ENCODE data around the gene NEDD4.
"Not testable (repeated sequence)": the region's sequence is repeated elsewhere in the genome, so short reads cannot be mapped to it uniquely, and the experiment has no call there.

Gene NEDD4

DNA sequence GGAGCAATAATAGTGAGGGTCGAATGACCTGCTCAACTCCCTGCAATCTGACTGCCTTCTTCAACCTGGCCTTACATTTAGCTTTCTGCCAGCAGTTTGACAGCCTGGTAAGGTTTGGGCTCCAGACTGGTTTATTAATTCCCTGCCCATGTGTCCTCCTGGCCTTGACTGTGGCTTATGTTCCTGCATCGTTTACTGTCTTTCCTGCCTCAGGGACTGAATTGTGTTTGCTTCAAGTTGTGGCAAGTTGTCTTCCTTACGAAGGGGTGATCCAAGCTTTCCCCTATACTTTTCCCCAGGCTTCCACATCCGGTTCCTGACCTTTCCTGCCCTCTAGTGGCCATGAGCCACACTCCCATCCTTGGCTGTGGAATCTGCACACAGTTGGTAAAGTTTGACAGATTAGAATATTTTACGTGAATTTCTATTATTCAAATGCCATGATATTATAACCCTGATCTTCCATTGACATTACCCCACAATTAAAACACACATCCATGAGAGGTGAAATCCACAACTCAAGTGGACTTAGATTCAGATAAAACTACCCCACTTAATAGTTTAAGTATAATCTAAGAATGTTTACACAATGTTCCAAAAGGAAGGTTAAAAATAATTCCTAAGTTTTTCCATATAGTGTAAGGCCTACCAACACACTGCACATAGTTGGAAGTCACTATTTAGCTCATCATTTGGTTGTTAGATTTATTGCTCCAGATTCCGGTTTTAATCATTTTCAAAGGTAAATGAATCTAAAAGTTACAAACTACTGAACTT is 95.7 kb downstream of the NEDD4 start:
- in situ Hi-C loops (cut with MboI; ENCODE audit: low sequenced_read_pairs) = no loop called here

DNA sequence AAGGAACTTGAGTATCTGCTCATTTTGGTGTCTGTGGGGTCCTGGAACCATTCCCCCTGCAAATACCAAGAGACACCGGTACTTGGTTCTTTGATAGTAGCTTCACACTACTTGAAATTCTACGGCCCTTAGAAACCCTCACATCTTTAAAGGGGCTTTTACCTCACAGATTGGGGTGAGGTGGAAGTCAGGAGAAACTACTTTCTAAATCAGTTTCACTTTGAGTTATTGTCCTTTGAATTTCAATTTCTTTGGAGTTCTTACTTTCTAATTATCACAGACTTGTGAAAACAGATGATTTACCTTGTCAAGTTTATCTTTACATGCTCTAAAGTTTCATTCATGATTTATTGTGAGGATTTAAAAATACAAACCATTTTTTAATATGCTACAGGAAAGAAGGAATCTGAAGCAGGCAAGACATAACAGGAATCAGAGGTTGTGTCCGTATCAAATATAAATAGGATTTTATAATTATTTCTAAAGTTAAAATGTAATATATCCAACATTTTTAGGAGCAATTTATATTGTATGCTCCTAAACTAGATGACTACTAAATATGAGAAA is 98.9 kb downstream of the NEDD4 start:
- in situ Hi-C loops (cut with MboI; ENCODE audit: low sequenced_read_pairs) = no loop called here

DNA sequence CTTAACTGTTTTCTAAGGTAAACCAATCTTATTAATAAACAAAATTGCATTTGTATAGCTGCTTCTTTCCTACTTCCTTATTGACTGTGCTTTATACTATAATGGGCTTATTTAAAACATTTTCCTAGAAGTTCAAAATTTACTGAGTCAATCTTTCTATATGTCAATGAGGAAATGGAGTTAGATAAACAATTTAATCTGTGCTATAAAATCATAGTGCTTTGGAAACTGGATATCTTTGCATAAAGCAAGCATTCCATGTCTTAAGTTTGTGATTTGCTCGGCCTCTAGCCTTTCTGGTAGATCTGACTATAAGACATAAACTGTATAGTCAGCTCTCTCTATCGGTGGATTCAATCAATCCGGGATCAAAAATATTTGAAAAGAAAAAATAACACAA is 99.6 kb downstream of the NEDD4 start:
- in situ Hi-C loops (cut with MboI; ENCODE audit: low sequenced_read_pairs) = no loop called here

GRCh38 chr15:55891196-55891595 is 102.2 kb downstream of the NEDD4 start:
- in situ Hi-C loops (cut with MboI; ENCODE audit: low sequenced_read_pairs) = no loop called here

GRCh38 chr15:55884223-55884622 is 109.2 kb downstream of the NEDD4 start:
- in situ Hi-C loops (cut with MboI; ENCODE audit: low sequenced_read_pairs) = no loop called here

DNA sequence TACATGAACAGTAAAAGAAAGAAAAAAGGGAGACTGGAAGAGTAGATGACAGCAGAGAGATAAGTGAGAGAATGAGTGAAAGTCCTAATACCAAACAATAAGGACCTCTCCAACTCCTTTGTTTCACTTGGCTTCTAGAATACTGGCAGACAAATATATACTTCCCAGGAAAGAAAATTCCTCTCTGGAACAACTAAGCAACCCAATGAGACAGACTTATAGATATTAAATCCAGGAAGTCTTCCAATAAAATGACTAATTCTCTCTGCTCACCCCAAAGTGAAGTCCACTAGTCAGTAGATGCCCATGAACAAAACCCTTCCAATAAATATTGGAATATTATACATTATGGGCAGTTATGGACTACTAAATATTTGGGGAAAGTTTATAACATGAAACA is 114.2 kb downstream of the NEDD4 start:
- in situ Hi-C loops (cut with MboI; ENCODE audit: low sequenced_read_pairs) = no loop called here

- in situ Hi-C loops (cut with MboI; ENCODE audit: low sequenced_read_pairs) = no loop called here
Measured at GRCh38 chr15:55873024-55873720, 120.2 kb downstream of the NEDD4 start.

DNA sequence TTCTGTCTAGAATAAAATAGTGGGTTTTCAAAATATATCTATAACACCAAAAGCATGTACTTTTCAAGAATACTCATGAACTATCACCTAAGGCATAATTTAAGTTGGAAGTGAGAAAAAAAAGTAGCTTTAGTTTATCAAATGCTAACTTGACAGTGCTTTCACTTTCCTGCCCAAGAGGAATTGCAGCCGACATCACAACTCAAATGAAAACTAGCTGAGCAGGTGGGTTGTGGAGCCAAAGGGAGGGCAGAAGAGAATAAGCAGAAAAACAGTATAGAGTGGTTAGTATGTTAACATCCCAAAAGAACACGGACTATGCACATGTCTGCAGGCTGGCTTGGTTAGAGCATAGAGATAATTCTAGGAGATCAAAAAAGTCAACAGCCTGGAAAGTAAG is 120.9 kb downstream of the NEDD4 start:
- in situ Hi-C loops (cut with MboI; ENCODE audit: low sequenced_read_pairs) = no loop called here

DNA sequence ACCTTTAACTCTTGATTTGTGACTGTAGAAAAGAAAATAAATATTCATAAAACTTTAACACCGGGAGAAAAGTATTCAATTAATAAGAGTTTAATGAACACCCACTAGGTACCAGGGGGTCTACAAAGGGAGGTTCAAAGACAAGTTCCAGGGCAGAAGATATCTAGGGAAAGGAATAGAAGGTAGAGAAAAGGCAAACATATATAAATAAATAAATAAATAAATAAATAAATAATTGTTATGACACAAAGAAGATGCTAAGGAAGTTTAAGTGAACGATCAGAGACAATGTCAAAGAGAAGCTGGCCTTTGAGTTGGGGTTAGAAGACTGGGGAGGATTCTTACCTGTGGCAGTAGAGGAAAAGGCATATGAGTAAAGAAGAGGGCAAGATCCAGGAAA is 123.8 kb downstream of the NEDD4 start:
- in situ Hi-C loops (cut with MboI; ENCODE audit: low sequenced_read_pairs) = no loop called here

DNA sequence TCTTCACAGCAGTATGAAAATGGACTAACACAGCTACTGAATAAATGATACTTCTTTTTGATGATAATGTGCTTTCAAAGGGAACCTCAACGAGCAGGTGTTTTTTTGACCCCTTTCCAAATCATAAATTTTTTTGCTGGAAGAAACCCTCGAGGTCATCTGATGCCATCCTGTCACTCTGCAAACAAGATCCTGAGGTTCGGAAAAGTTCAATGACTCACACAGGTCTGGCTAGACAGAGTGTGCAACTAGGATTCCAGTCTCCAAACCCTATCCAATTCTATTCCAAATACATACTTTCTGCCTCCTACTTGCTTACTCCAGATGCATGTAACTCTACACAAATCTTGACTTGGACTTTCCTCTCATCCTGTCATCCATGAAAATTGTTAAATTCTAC is 124.7 kb downstream of the NEDD4 start:
- in situ Hi-C loops (cut with MboI; ENCODE audit: low sequenced_read_pairs) = no loop called here

DNA sequence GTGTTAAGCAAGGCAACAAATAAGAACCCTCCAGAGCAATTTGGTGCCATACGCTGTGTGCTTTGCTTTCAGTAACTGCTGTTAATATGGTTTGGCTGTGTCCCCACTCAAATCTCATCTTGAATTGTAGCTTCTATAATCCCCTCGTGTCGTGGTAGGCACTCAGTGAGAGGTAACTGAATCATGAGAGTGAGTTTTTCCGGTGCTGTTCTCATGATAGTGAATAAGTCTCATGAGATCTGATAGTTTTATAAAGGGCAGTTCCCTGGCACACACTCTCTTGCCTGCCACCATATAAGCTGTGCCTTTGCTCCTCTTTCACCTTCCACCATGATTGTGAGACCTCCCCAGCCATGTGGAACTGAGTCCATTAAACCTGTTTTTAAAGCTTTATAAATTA is 125.1 kb downstream of the NEDD4 start:
- in situ Hi-C loops (cut with MboI; ENCODE audit: low sequenced_read_pairs) = not testable (repeated sequence)

DNA sequence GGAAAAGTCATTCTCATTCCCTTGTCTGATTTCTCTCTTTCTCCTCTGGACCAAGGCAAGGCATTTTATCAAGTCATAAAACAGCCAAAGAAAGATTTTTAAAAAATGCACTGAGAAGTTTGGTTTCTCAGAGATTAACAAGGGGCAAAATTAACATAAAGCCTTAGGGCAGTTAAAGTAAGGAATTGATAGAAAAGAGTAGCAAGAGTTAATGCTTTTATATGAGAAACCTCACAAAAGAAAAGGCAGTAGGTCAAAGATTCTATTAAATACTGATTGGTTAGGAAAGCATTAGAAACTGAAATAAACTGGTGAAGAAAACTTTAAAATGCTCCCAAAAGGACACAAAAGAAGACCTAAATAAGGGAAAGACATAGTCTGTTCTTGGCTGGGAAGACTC is 129.5 kb downstream of the NEDD4 start:
- in situ Hi-C loops (cut with MboI; ENCODE audit: low sequenced_read_pairs) = no loop called here

GRCh38 chr15:55861115-55861514 is 132.3 kb downstream of the NEDD4 start:
- in situ Hi-C loops (cut with MboI; ENCODE audit: low sequenced_read_pairs) = no loop called here

DNA sequence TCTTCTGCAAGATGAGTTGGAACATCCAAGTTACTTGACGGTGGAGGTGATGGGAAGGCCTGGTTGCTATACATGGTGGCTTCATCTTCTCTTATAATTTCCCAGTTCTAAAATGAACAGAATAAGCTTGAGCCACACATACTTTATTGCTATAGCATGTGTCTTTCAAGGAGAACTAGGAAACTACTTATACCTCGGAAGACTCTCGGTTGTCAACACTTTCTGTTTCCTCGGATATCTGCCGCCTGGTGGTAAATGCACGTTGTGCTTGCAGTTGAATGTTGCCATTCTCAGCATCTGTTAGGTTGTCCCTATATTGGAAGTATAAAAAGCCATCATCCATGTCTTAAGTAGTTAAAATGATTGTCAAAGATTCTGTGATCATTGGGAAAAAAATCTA is 132.9 kb downstream of the NEDD4 start:
- in situ Hi-C loops (cut with MboI; ENCODE audit: low sequenced_read_pairs) = no loop called here

DNA sequence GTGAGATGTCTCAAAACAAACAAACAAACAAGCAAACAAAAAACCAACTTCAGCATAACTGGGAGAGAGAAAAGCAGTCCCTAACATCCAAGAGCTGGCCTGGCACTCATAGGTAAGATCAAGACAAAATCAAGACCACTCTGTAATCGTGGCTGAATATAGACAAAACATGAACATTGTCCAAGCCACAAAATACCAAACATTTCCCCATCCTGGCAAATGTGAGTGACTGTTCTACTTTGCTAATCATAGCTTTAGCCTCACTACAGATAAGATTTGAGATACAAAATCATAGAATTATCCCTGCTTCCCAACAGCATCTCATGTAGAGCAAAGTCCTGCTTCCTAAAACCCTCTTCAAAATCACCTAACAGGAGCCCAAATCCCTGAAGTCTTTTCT is 133.7 kb downstream of the NEDD4 start:
- in situ Hi-C loops (cut with MboI; ENCODE audit: low sequenced_read_pairs) = no loop called here

- in situ Hi-C loops (cut with MboI; ENCODE audit: low sequenced_read_pairs) = no loop called here
Measured at GRCh38 chr15:55858661-55859060, 134.8 kb downstream of the NEDD4 start.

DNA sequence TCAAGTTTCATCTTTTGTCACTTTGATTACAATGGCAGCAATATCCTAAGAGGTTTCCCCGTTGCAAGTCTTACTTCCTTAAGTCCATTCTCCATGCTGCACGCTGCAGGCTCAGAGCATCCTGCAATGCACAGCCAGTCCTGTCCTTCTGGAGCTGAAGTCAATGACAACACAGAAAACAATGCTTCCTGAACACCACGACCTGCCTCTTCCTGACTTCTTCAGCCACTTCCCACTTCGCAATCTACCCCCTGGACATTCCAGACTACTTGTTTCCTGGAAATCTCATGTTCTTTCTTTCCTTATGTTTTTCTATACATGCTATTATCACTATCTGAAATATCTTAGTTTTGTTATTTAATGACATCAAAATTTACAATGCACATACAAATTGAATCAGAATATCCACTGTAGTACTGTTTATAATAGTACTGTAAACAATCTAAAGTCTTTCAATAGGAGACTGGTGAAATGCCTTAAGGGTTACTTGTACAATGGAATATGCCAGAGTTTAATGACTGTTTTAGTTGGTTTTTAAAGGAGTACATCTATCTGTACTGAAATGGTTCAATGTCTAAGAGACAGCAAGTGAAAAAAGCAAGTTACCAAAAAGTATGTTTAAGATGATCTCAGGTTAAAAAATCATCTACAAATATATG is 136.8 kb downstream of the NEDD4 start:
- in situ Hi-C loops (cut with MboI; ENCODE audit: low sequenced_read_pairs) = no loop called here

- in situ Hi-C loops (cut with MboI; ENCODE audit: low sequenced_read_pairs) = no loop called here
Measured at GRCh38 chr15:55853134-55853533, 140.3 kb downstream of the NEDD4 start.

- in situ Hi-C loops (cut with MboI; ENCODE audit: low sequenced_read_pairs) = no loop called here
Measured at GRCh38 chr15:55846116-55846707, 147.2 kb downstream of the NEDD4 start.

DNA sequence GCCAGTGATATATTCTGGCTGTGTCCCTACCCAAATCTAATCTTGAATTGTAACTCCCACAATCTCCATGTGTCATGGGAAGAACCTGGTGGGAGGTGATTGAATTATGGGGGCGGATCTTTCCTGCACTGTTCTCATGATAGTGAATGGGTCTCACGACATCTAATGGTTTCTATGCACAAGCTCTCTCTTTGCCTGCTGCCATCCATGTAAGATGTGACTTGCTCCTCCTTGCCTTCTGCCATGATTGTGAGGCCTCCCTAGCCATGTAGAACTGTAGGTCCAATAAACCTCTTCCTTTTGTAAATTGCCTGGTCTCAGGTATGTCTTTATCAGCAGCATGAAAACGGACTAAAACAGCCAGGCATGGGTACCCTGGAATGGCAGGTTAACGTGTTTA is 150.5 kb downstream of the NEDD4 start:
- in situ Hi-C loops (cut with MboI; ENCODE audit: low sequenced_read_pairs) = not testable (repeated sequence)

DNA sequence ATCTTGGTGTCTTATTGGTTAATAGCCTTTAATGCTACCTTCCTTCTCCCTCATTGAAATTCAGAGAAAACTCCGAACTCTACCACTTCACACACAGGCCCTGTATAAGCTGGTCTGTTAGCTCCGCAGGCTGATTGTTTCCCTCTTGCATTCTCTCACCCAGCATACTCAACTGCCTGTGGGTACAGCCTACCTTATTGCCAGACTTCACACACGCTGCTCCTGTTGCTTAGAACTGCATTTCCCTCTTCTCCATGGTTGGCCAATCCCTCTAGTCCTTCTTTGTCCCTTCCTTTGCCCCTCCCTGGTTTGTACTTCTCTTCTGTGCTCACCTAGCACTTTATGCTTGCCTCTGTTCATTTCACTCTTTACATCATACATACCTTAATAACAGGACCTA is 157.5 kb downstream of the NEDD4 start:
- in situ Hi-C loops (cut with MboI; ENCODE audit: low sequenced_read_pairs) = no loop called here
